B cell (primary cell): ENCODE measurements around the gene NUAK1.

Experiments used
- EZH2 ChIP-seq: IDR thresholded peaks from 2 replicates; pipeline ENCODE4 v1.6.1; 2012; ENCODE audit warnings: borderline replicate concordance, low read depth, mild to moderate bottlenecking, moderate library complexity, low read length; ENCODE audit not compliant: insufficient read depth, poor library complexity, severe bottlenecking
- TF ChIP-seq, protein P1 (sequence below): fragments of 200-600 bp; IDR thresholded peaks from one replicate; pipeline ENCODE4 v1.8.0; 2022; ENCODE audit warnings: antibody characterized with exemption, mild to moderate bottlenecking

DNA sequence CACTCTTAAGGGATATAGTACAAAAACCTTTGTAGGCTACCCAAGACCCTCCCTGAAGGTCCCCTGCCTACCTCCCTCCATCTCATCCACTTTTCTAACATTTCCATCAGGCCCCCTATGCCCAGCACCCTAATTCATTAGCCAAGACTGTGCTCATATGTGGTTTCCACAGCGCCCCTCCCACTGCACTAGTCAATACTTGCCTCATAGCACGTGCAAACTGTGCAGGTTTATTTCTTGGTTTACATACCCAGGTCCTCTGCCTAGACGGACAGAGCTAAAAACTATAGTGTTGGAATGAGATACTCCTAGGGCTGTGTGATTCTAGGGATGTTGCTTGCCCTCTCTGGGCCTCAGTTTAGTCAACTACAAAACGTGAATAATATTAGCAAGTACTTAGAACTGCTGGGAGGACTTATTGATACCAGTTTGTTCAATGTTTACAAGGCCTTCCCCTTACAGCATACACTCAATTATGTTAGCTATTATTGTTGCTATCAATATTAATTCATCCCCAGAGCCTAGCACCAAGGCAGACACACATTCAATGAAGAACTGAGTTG, 50.4 kb downstream of the NUAK1 start:
- TF ChIP-seq, protein P1, sequence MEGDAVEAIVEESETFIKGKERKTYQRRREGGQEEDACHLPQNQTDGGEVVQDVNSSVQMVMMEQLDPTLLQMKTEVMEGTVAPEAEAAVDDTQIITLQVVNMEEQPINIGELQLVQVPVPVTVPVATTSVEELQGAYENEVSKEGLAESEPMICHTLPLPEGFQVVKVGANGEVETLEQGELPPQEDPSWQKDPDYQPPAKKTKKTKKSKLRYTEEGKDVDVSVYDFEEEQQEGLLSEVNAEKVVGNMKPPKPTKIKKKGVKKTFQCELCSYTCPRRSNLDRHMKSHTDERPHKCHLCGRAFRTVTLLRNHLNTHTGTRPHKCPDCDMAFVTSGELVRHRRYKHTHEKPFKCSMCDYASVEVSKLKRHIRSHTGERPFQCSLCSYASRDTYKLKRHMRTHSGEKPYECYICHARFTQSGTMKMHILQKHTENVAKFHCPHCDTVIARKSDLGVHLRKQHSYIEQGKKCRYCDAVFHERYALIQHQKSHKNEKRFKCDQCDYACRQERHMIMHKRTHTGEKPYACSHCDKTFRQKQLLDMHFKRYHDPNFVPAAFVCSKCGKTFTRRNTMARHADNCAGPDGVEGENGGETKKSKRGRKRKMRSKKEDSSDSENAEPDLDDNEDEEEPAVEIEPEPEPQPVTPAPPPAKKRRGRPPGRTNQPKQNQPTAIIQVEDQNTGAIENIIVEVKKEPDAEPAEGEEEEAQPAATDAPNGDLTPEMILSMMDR, result no peak
- TF ChIP-seq EZH2, result no peak
